Left ventricle myocardium inferior (tissue), 1 donor: ENCODE measurements around the gene AKAP6. TPM values are rescaled to one million over a fixed set of nuclear protein-coding genes. Genes with fewer than 3 reads are reported as not detected.

Source experiments
- DNase-seq: peaks from one replicate; pipeline ENCODE4 v3.0.0-alpha.2; 2020
- H3K27ac ChIP-seq: fragments of 200-600 bp; replicated peaks from 2 replicates; pipeline ENCODE4 v1.8.0; 2021
- H3K27me3 ChIP-seq: fragments of 200-600 bp; 2 replicates; pipeline ENCODE4 v1.8.0; 2021; ENCODE audit warnings: low read depth
- H3K36me3 ChIP-seq: fragments of 200-600 bp; 2 replicates; pipeline ENCODE4 v1.8.0; 2021
- H3K4me1 ChIP-seq: fragments of 200-600 bp; 2 replicates; pipeline ENCODE4 v1.8.0; 2021
- H3K4me3 ChIP-seq: fragments of 200-600 bp; 2 replicates; pipeline ENCODE4 v1.8.0; 2021; ENCODE audit warnings: mild to moderate bottlenecking, moderate library complexity
- H3K9me3 ChIP-seq: fragments of 200-600 bp; replicated peaks from 2 replicates; pipeline ENCODE4 v1.8.0; 2021
- intact Hi-C: fragments of 100-400 bp; cut with micrococcal nuclease; formaldehyde crosslinking; loops from one replicate; pipeline ENCODE4 v1.11.0; 2022
- total RNA-seq: library from RNA; stranded (reverse); fragmentation: NEBNext Ultra II Directional; extraction: Animal tissue kit (Norgen Biotek cat#: 25700); gene quantifications from one replicate; pipeline ENCODE4 v1.2.1, GENCODE V29; 2021
- TF ChIP-seq, protein P1 (sequence below): fragments of 200-600 bp; IDR thresholded peaks from 2 replicates; pipeline ENCODE4 v1.8.0; 2021; ENCODE audit warnings: antibody characterized with exemption, mild to moderate bottlenecking, borderline replicate concordance
- donor health status: DM: no; HTN: yes; CAD: no; lungs with severe emphysema.

The AKAP6 gene
- total RNA-seq, 1 donor from 2014 or later = 218 TPM

DNA sequence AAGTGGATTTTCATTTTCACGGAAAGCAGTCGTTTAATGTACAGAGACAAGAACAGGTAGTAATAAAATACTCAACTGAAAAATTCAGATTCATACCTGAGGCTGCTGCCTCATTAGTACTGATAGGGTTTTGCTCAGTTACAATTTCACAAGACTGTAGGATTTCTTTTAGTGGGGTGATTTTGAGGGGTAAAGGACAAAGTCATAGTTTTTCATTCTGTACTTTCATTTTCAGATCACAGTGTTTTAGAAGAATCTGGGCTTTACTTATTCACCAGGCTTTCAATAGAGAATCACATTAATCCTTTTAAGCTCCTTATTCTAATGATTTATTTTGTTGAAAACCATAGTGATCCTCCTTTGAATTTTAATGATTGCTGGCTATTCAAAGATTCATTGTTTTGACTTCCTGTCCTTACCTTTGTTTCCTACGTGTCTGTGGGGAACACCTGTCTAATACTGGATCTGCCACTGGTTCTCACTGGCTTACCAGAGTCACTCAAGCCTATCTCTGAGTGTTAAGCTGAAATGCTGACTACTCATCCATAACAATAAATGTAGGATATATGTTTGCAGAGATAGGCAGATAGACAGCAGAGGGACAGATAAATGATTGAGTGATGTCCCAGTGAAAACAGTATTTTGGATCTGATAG, 365.8 kb downstream of the AKAP6 start:
- Histone ChIP-seq H3K27ac (no peak overlapping the region), H3K9me3 (no peaks in the 10 kb centered on the region), H3K27me3 (no peaks in the 10 kb centered on the region), H3K4me1 (peaks cover 28% of the 10 kb centered on the region), H3K36me3 (no peaks in the 10 kb centered on the region), H3K4me3 (no peak overlapping the region)
- intact Hi-C loops = no loop called here
- no peak for DNase-seq
- TF ChIP-seq, protein P1, sequence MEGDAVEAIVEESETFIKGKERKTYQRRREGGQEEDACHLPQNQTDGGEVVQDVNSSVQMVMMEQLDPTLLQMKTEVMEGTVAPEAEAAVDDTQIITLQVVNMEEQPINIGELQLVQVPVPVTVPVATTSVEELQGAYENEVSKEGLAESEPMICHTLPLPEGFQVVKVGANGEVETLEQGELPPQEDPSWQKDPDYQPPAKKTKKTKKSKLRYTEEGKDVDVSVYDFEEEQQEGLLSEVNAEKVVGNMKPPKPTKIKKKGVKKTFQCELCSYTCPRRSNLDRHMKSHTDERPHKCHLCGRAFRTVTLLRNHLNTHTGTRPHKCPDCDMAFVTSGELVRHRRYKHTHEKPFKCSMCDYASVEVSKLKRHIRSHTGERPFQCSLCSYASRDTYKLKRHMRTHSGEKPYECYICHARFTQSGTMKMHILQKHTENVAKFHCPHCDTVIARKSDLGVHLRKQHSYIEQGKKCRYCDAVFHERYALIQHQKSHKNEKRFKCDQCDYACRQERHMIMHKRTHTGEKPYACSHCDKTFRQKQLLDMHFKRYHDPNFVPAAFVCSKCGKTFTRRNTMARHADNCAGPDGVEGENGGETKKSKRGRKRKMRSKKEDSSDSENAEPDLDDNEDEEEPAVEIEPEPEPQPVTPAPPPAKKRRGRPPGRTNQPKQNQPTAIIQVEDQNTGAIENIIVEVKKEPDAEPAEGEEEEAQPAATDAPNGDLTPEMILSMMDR = no peak

DNA sequence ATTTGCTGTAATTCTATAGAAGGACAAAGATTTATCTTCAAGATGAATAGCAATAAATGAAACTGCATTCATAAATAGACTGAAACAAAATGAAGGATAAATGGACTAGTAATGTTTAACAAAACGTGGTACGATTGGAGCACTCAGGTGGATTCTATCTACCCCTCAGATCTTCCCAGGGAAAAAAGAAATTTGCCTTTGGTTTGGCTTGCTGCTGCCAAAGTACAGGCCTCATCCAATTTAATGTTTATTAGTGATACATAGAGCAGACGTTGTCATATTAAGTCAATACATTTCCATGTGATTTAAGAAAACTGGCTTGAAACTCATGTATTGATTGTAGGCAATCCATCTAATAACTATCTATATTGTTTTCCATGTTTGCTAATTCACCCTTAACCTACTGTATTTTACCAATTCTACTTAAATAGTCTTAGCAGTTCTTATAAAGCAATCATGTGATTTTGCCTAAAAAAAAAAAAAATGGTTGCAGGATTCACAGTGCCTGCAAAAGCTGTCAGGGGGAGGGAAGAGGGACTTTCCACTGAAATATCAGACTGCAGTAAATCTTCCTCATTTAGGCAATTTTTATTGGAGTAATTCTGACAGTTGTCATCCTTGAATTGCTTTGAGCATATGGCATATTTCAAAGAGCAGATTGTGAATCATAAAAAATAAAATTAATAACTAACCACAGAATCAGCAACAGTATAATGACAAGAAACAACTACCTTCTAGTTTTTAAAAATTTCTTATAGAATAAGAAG, 367.4 kb downstream of the AKAP6 start:
- DNase-seq = no peak
- Histone ChIP-seq H3K9me3 (no peaks in the 10 kb centered on the region), H3K27ac (peak overlapping the region; percentile 4), H3K36me3 (no peaks in the 10 kb centered on the region), H3K4me3 (no peak overlapping the region), H3K4me1 (peaks cover 43% of the 10 kb centered on the region), H3K27me3 (no peaks in the 10 kb centered on the region)
- intact Hi-C loops = no loop called here
- TF ChIP-seq, protein P1 = no peak

DNA sequence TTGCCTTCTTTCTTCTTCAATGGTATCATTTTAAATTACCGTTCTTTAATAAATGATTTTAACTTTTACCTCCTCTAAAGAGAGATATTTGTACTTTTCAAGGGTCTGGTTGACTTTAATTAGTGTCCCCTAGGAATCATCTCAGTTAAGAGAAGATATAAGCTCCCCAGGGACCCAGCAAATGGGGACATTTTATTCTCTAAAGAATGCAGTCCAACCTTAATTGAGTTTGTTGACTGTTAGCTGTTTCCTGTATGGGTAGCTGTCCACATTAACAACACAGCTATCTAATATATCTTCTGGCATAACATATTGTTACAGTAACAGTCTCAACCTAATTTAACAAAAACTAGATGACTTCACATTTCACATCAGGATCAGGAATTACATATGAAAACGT, 368.0 kb downstream of the AKAP6 start:
- Histone ChIP-seq H3K4me3 (no peak overlapping the region), H3K4me1 (peaks cover 49% of the 10 kb centered on the region), H3K9me3 (no peaks in the 10 kb centered on the region), H3K27me3 (no peaks in the 10 kb centered on the region), H3K27ac (peak overlapping the region; percentile 4), H3K36me3 (no peaks in the 10 kb centered on the region)
- intact Hi-C loops = no loop called here
- TF ChIP-seq, protein P1 = no peak
- no peak for DNase-seq

DNA sequence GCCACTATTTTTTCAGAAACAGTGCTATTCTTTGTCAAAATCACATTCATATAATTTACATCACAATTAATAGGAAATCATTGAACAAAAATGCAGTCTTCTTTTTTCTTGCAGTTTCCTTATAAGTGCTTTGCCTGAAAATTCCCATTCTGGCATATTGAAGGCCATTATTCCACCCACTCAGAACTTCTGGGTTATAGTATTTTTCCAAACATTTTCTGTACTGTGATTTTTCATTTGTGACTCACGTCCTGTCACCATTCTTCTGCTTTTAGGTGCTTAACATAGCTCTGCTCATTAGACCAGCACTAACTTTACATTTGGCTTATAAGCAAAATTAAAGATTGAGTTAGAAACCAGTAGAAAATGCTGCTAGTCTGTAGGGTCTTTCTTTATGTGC, 368.6 kb downstream of the AKAP6 start:
- Histone ChIP-seq H3K27me3 (no peaks in the 10 kb centered on the region), H3K9me3 (no peaks in the 10 kb centered on the region), H3K4me3 (no peak overlapping the region), H3K27ac (no peak overlapping the region), H3K36me3 (no peaks in the 10 kb centered on the region), H3K4me1 (peaks cover 55% of the 10 kb centered on the region)
- no peak for DNase-seq
- TF ChIP-seq, protein P1 = no peak
- intact Hi-C loops = no loop called here

DNA sequence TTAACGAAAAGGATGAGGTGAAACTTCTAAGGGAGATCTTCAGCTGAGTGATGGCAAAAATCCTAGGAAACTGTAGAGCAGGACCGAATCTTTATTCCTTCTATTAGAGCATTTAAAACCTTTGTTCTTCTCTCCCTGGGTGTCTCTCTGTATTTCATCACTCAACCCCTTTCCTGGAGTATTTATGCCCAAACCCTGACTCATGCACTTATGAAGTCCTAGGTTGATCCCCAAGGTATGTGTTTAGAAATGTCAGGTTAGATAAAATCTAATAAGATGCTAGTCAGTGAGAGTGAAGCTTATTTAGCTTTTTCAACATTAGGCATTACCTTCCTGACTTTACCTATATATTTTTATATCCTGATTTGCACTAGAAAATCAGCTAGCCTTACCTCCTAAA, 369.7 kb downstream of the AKAP6 start:
- DNase-seq = no peak
- intact Hi-C loops = no loop called here
- Histone ChIP-seq H3K4me3 (no peak overlapping the region), H3K27me3 (no peaks in the 10 kb centered on the region), H3K27ac (no peak overlapping the region), H3K4me1 (peaks cover 66% of the 10 kb centered on the region), H3K36me3 (no peaks in the 10 kb centered on the region), H3K9me3 (no peaks in the 10 kb centered on the region)
- TF ChIP-seq, protein P1 = no peak
